GM18951 (cell line): ENCODE measurements around the gene ATF7IP2.
"Not testable (repeated sequence)": the region's sequence is repeated elsewhere in the genome, so short reads cannot be mapped to it uniquely, and the experiment has no call there.

ENCODE experiments used
- POLR2A ChIP-seq: IDR thresholded peaks from 4 replicates; pipeline ENCODE4 v1.6.1; 2011; ENCODE audit warnings: mild to moderate bottlenecking; ENCODE audit not compliant: insufficient read length, insufficient read depth; ENCODE audit errors: extremely low read depth
- in situ Hi-C: fragments of 300-500 bp; cut with MboI; formaldehyde crosslinking; loops from one replicate; pipeline ENCODE4 v1.12.0; 2022; ENCODE audit warnings: low sequenced_read_pairs, mixed read lengths, inconsistent platforms; ENCODE audit not compliant: unreplicated experiment

The ATF7IP2 gene

GRCh38 chr16:10453159-10453510, 67.3 kb downstream of the ATF7IP2 start:
- no peak for TF ChIP-seq POLR2A
- in situ Hi-C loops, result no loop called here

- in situ Hi-C loops, result no loop called here
- no peak for TF ChIP-seq POLR2A
Observed at GRCh38 chr16:10465821-10466220, 80.0 kb downstream of the ATF7IP2 start.

- in situ Hi-C loops, result no loop called here
- no peak for TF ChIP-seq POLR2A
Observed at GRCh38 chr16:10466313-10466712, 80.5 kb downstream of the ATF7IP2 start.

- no peak for TF ChIP-seq POLR2A
- in situ Hi-C loops, result no loop called here
Observed at GRCh38 chr16:10466861-10467260, 81.0 kb downstream of the ATF7IP2 start.

- in situ Hi-C loops, result not testable (repeated sequence)
Observed at GRCh38 chr16:10476636-10477035, 90.8 kb downstream of the ATF7IP2 start.

- TF ChIP-seq POLR2A, result no peak
- in situ Hi-C loops, result no loop called here
Observed at GRCh38 chr16:10480151-10480550, 94.3 kb downstream of the ATF7IP2 start.

- TF ChIP-seq POLR2A, result no peak
- in situ Hi-C loops, result no loop called here
Observed at GRCh38 chr16:10485159-10485558, 99.3 kb downstream of the ATF7IP2 start.

GRCh38 chr16:10485698-10486382, 100.0 kb downstream of the ATF7IP2 start:
- in situ Hi-C loops, result no loop called here
- no peak for TF ChIP-seq POLR2A

GRCh38 chr16:10490141-10490540, 104.3 kb downstream of the ATF7IP2 start:
- no peak for TF ChIP-seq POLR2A
- in situ Hi-C loops, result no loop called here

- in situ Hi-C loops, result no loop called here
- TF ChIP-seq POLR2A, result no peak
Observed at GRCh38 chr16:10493276-10493675, 107.4 kb downstream of the ATF7IP2 start.

GRCh38 chr16:10494343-10495030, 108.6 kb downstream of the ATF7IP2 start:
- TF ChIP-seq POLR2A, result no peak
- in situ Hi-C loops, result no loop called here

- no peak for TF ChIP-seq POLR2A
- in situ Hi-C loops, result no loop called here
Observed at GRCh38 chr16:10495031-10495345, 109.1 kb downstream of the ATF7IP2 start.

GRCh38 chr16:10497132-10498101, 111.6 kb downstream of the ATF7IP2 start:
- TF ChIP-seq POLR2A, result no peak
- in situ Hi-C loops, result no loop called here
